HCT116 (cell line): ENCODE measurements around the gene ADPGK. TPM values are rescaled to one million over a fixed set of nuclear protein-coding genes. Genes with fewer than 3 reads are reported as not detected.
"Not testable (repeated sequence)": the region's sequence is repeated elsewhere in the genome, so short reads cannot be mapped to it uniquely, and the experiment has no call there.

Experiments
- ATAC-seq: fragments of 200-7000 bp; cut with Tn5 transposase; 2 replicates; pipeline ENCODE4 v1.9.1; 2020; ENCODE audit warnings: mild to moderate bottlenecking, moderate library complexity
- BruUV-seq: library from RNA; stranded (reverse); fragments of 400-500 nt; replicated peaks from 2 replicates; lab custom pipeline; 2021; lab: Mats Ljungman, UMichigan
- CTCF ChIA-PET: fragments of 300-600 bp; sonication (Branson Sonifier 250); formaldehyde crosslinking; loops from one replicate; lab custom pipeline; 2021; ENCODE audit warnings: antibody characterized with exemption; lab: Charles Lee
- POLR2A ChIA-PET: fragments of 300-600, 350-600 bp; sonication (Branson Sonifier 250); formaldehyde crosslinking; loops from one replicate; lab custom pipeline; 2021; ENCODE audit warnings: antibody characterized with exemption; lab: Charles Lee
- RAD21 ChIA-PET, 2 experiments: fragments of 300-600 bp; sonication (Branson Sonifier 250); formaldehyde crosslinking; loops; one replicate each; lab custom pipeline; 2023; ENCODE audit warnings: low total read pairs in 2 of 2; ENCODE audit not compliant: uncharacterized antibody in 2 of 2, unreplicated experiment in 2 of 2, low non-redundant PET in 1 of 2; lab: Charles Lee
- DNase-seq: peaks from one replicate; pipeline ENCODE4 v3.0.0-alpha.2; 2010; ENCODE audit warnings: low read depth, low spot score
- H2AFZ ChIP-seq: fragments of 200-600 bp; shearing (Covaris generic), sonication (generic); 2 replicates; pipeline ENCODE4 v1.6.1; 2017; ENCODE audit warnings: low read depth, mixed run types, mixed read lengths, antibody characterized with exemption, low read length; ENCODE audit not compliant: poor library complexity, severe bottlenecking
- H3K27ac ChIP-seq: 2 replicates; pipeline ENCODE4 v1.5.1; 2012; ENCODE audit warnings: low read depth, low read length
- H3K27me3 ChIP-seq: fragments of 200-600 bp; sonication (generic); 2 replicates; pipeline ENCODE4 v1.6.1; 2016; ENCODE audit warnings: mixed run types, low read length, mixed read lengths; ENCODE audit not compliant: insufficient read depth
- H3K36me3 ChIP-seq, 2 experiments: fragments of 200-500 bp in 1 of 2; fragments of 200-600 bp in 1 of 2; sonication (Bioruptor generic) in 1 of 2; sonication (generic) in 1 of 2; 2 replicates each; pipeline versions ENCODE4 v1.5.1 to v1.6.1; 2014 to 2016; ENCODE audit warnings: low read length in 2 of 2, inconsistent platforms in 1 of 2, mixed read lengths in 1 of 2, mixed run types in 1 of 2; ENCODE audit not compliant: insufficient read depth in 2 of 2, control insufficient read depth in 1 of 2
- H3K4me1 ChIP-seq, 2 experiments: fragments of 200-600 bp in 1 of 2; sonication (generic) in 1 of 2; 2 replicates each; pipeline versions ENCODE4 v1.5.1 to v1.6.1; 2012 to 2017; ENCODE audit warnings: low read length in 2 of 2, inconsistent platforms in 1 of 2, mild to moderate bottlenecking in 1 of 2, mixed read lengths in 1 of 2, mixed run types in 1 of 2, moderate library complexity in 1 of 2; ENCODE audit not compliant: insufficient read depth in 2 of 2, control insufficient read depth in 1 of 2
- H3K4me2 ChIP-seq: fragments of 200-600 bp; sonication (generic); 2 replicates; pipeline ENCODE4 v1.6.1; 2017; ENCODE audit warnings: mixed run types, low read length, mixed read lengths
- H3K4me3 ChIP-seq, 2 experiments: fragments of 200-600 bp in 1 of 2; sonication (generic) in 1 of 2; replicated peaks in 1 of 2; 2 replicates each; pipeline ENCODE4 v1.5.1; 2011 to 2016; ENCODE audit warnings: low read length in 2 of 2, control low read depth in 1 of 2, low read depth in 1 of 2, mild to moderate bottlenecking in 1 of 2, mixed read lengths in 1 of 2, mixed run types in 1 of 2
- H3K79me2 ChIP-seq: fragments of 200-600 bp; sonication (generic); 2 replicates; pipeline ENCODE4 v1.6.1; 2017; ENCODE audit warnings: mild to moderate bottlenecking, mixed run types, low read length, moderate library complexity, mixed read lengths; ENCODE audit not compliant: insufficient read depth
- H3K9ac ChIP-seq: fragments of 200-600 bp; sonication (generic); 2 replicates; pipeline ENCODE4 v1.6.1; 2016; ENCODE audit warnings: low read length, mixed read lengths
- H3K9me2 ChIP-seq: fragments of 200-600 bp; sonication (generic), shearing (Covaris generic); 2 replicates; pipeline ENCODE4 v1.6.1; 2017; ENCODE audit warnings: mixed run types, mild to moderate bottlenecking, moderate library complexity; ENCODE audit not compliant: insufficient read depth
- H3K9me3 ChIP-seq, 2 experiments: fragments of 200-500 bp in 1 of 2; fragments of 200-600 bp in 1 of 2; sonication (Bioruptor generic) in 1 of 2; sonication (generic) in 1 of 2; 2 replicates each; pipeline ENCODE4 v1.6.1; 2014 to 2017; ENCODE audit warnings: low read length in 2 of 2, mixed read lengths in 2 of 2, inconsistent platforms in 1 of 2, low read depth in 1 of 2, mild to moderate bottlenecking in 1 of 2, mixed run types in 1 of 2, moderate library complexity in 1 of 2; ENCODE audit not compliant: control insufficient read depth in 1 of 2, insufficient read depth in 1 of 2
- H4K20me1 ChIP-seq: fragments of 200-600 bp; sonication (generic), shearing (Covaris generic); 2 replicates; pipeline ENCODE4 v1.6.1; 2017; ENCODE audit warnings: mixed run types, mild to moderate bottlenecking, moderate library complexity; ENCODE audit not compliant: insufficient read depth
- EZH2 ChIP-seq: fragments of 200-600 bp; sonication (generic); IDR thresholded peaks from 2 replicates; pipeline ENCODE4 v1.6.1; 2017; ENCODE audit warnings: antibody characterized with exemption, mixed run types
- POLR2AphosphoS5 ChIP-seq: IDR thresholded peaks from 2 replicates; pipeline ENCODE4 v1.6.1; 2011; ENCODE audit warnings: mild to moderate bottlenecking, low read depth, low read length, moderate library complexity
- SRF ChIP-seq: IDR thresholded peaks from 2 replicates; pipeline ENCODE4 v1.6.1; 2012; ENCODE audit warnings: low read depth
- ZFX ChIP-seq: fragments of 450-650 bp; IDR thresholded peaks from 2 replicates; pipeline ENCODE4 v1.6.1; 2017
- intact Hi-C: fragments of 100-400 bp; cut with micrococcal nuclease; formaldehyde crosslinking; loops from 2 replicates; pipeline ENCODE4 v1.10.0; 2022
- total RNA-seq: library from RNA; stranded (reverse); gene quantifications from one replicate; pipeline ENCODE4 v1.2.1, GENCODE V29; 2021; ENCODE audit not compliant: unreplicated experiment

ADPGK gene
- total RNA-seq, 1 experiment from 2014 or later = 41.5 TPM

DNA sequence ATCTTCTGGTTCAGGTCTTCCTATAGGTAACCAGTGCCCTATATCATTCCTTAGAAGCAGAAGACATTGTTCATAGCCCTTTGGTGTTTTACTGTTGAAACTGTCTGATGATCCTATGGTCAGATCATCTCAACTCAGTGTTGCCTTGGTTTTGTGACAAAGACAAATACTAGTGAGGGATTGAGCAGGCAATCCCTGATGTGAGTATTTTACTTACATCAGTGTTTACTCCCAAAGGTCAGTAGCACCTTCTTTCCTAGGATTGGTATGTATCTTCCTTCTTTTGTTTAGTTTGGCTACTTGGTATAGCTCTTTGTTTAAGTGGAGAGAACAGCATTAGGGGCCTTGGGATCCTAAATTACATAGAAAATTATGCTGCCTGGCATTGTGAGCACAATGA is 56.4 kb downstream of the ADPGK start:
- DNase-seq (no peak), ATAC-seq (no peak)
- no peaks in the 10 kb centered on the region for H3K9me3 ChIP-seq
- H4K20me1 ChIP-seq = no peaks in the 10 kb centered on the region
- H3K27me3 ChIP-seq = no peaks in the 10 kb centered on the region
- no peaks in the 10 kb centered on the region for H3K9me2 ChIP-seq
- no peak overlapping the region for H3K4me3 ChIP-seq
- no peak overlapping the region for H3K27ac ChIP-seq
- H3K4me1 ChIP-seq = no peaks in the 10 kb centered on the region
- no peak overlapping the region for H3K4me2 ChIP-seq
- H3K9ac ChIP-seq = no peak overlapping the region
- no peaks in the 10 kb centered on the region for H3K79me2 ChIP-seq
- H3K36me3 ChIP-seq = no peaks in the 10 kb centered on the region
- TF ChIP-seq POLR2AphosphoS5 = no peak
- TF ChIP-seq ZFX = no peak
- no peak for TF ChIP-seq EZH2
- TF ChIP-seq SRF = no peak
- RAD21 ChIA-PET = no interaction called here
- POLR2A ChIA-PET = no interaction called here
- CTCF ChIA-PET = no interaction called here
- BruUV-seq = no TSS peak
- intact Hi-C loops = loop anchor here (10.0 kb wide), 1 partner anchor 518 kb away; no protein-coding TSS in a partner anchor
- no peak overlapping the region for H2AFZ ChIP-seq

DNA sequence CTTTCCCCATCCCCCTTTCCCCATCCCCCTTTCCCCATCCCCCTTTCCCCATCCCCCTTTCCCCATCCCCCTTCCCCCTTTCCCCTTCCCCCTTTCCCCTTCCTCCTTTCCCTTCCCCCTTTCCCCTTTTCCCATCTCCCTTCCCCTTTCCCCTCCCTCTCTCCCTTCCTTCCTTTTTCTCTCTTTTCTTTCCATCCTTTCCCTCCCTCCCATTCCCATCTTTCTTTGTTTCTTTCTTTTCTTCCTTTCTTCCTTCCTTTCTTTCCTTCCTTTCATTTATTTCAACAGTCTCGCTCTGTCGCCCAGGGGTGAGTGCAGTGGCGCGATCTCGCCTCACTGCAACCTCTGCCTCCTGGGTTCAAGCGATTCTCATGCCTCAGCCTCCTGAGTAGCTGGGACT is 57.7 kb downstream of the ADPGK start:
- ATAC-seq, POLR2A ChIA-PET, H3K4me1 ChIP-seq, H3K9me3 ChIP-seq, H3K79me2 ChIP-seq, CTCF ChIA-PET, H3K4me3 ChIP-seq, H3K4me2 ChIP-seq, BruUV-seq, DNase-seq, H3K27ac ChIP-seq, RAD21 ChIA-PET, H3K9ac ChIP-seq, H3K27me3 ChIP-seq, H3K36me3 ChIP-seq, H3K9me2 ChIP-seq, H4K20me1 ChIP-seq, H2AFZ ChIP-seq: not testable (repeated sequence)
- intact Hi-C loops = loop anchor here (10.0 kb wide), 1 partner anchor 519 kb away; no protein-coding TSS in a partner anchor
